HepG2 (cell line): ENCODE measurements around the gene BMP6.

Source experiments
- EP300 ChIP-seq, 3 experiments: sonication (generic) in 1 of 3; formaldehyde crosslinking in 1 of 3; IDR thresholded peaks; 2 replicates each; pipeline versions ENCODE4 v1.5.1 to v1.6.1; 2011 to 2020; ENCODE audit warnings: low read depth in 2 of 3, low read length in 2 of 3, borderline replicate concordance in 1 of 3, improper control_type of control experiment in 1 of 3, mild to moderate bottlenecking in 1 of 3, missing genetic modification reagents in 1 of 3, moderate library complexity in 1 of 3
- JUND ChIP-seq: sonication (generic); formaldehyde crosslinking; IDR thresholded peaks from 2 replicates; pipeline ENCODE4 v1.8.0; 2022; ENCODE audit warnings: mild to moderate bottlenecking, missing genetic modification reagents
- RXRA ChIP-seq: sonication (generic); formaldehyde crosslinking; IDR thresholded peaks from 2 replicates; pipeline ENCODE4 v1.5.1; 2020; ENCODE audit warnings: missing genetic modification reagents
- YEATS2 ChIP-seq: sonication (generic); formaldehyde crosslinking; IDR thresholded peaks from 2 replicates; pipeline ENCODE4 v1.4.0; 2020; ENCODE audit warnings: missing genetic modification reagents, borderline replicate concordance
- ZFX ChIP-seq: sonication (generic); formaldehyde crosslinking; IDR thresholded peaks from 2 replicates; pipeline ENCODE4 v1.4.0; 2020; ENCODE audit warnings: mild to moderate bottlenecking, low read depth, missing genetic modification reagents, moderate library complexity
- ZNF143 ChIP-seq: sonication (generic); formaldehyde crosslinking; IDR thresholded peaks from 2 replicates; pipeline ENCODE4 v1.4.0; 2020; ENCODE audit warnings: missing genetic modification reagents
- ZNF224 ChIP-seq: sonication (generic); formaldehyde crosslinking; IDR thresholded peaks from 2 replicates; pipeline ENCODE4 v1.5.0; 2020; ENCODE audit warnings: mild to moderate bottlenecking, missing genetic modification reagents
- ZNF230 ChIP-seq: sonication (generic); formaldehyde crosslinking; IDR thresholded peaks from 2 replicates; pipeline ENCODE4 v1.4.0; 2020; ENCODE audit warnings: mild to moderate bottlenecking, missing genetic modification reagents
- ZNF570 ChIP-seq: sonication (generic); formaldehyde crosslinking; IDR thresholded peaks from 2 replicates; pipeline ENCODE4 v1.4.0; 2020; ENCODE audit warnings: mild to moderate bottlenecking, missing genetic modification reagents, borderline replicate concordance
- TF ChIP-seq, protein P1 (sequence below): sonication (generic); formaldehyde crosslinking; IDR thresholded peaks from 2 replicates; pipeline ENCODE4 v1.8.1; 2022; ENCODE audit warnings: mild to moderate bottlenecking, missing genetic modification reagents
- TF ChIP-seq, protein P2 (sequence below): sonication (generic); formaldehyde crosslinking; IDR thresholded peaks from 2 replicates; pipeline ENCODE4 v1.5.0; 2020; ENCODE audit warnings: mild to moderate bottlenecking, missing genetic modification reagents, moderate library complexity
- TF ChIP-seq, protein P3 (sequence below): sonication (generic); formaldehyde crosslinking; IDR thresholded peaks from 2 replicates; pipeline ENCODE4 v1.5.0; 2020; ENCODE audit warnings: missing genetic modification reagents
- TF ChIP-seq, protein P4 (sequence below): sonication (generic); formaldehyde crosslinking; IDR thresholded peaks from 2 replicates; pipeline ENCODE4 v1.4.0; 2020; ENCODE audit warnings: missing genetic modification reagents
- TF ChIP-seq, protein P5 (sequence below): sonication (generic); formaldehyde crosslinking; IDR thresholded peaks from 2 replicates; pipeline ENCODE4 v1.4.0; 2020; ENCODE audit warnings: missing genetic modification reagents, mild to moderate bottlenecking, borderline replicate concordance

DNA sequence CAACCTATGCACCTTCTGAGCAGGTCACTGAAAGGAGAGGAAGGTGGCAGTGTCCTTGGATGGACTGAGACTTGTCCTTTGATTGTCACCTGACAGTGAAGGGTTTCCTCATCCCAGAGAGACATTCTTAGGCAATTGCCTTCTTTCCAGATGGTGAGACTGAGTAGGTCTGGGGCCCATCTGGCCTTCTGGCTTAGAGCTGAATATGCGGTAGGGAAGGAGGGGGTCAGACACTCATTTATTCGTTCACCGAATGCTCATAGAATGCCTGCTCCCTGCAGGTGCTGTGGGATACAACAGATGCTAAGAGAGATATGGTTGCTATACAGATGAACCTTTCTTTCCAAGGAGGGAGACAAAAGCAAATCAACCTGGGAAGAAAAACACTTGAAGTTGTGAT is 76.8 kb downstream of the BMP6 start:
- TF ChIP-seq ZNF143 (CRISPR knock-in tag), result no peak
- TF ChIP-seq, protein P1, sequence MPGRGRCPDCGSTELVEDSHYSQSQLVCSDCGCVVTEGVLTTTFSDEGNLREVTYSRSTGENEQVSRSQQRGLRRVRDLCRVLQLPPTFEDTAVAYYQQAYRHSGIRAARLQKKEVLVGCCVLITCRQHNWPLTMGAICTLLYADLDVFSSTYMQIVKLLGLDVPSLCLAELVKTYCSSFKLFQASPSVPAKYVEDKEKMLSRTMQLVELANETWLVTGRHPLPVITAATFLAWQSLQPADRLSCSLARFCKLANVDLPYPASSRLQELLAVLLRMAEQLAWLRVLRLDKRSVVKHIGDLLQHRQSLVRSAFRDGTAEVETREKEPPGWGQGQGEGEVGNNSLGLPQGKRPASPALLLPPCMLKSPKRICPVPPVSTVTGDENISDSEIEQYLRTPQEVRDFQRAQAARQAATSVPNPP (CRISPR knock-in tag), result no peak
- TF ChIP-seq, protein P2, sequence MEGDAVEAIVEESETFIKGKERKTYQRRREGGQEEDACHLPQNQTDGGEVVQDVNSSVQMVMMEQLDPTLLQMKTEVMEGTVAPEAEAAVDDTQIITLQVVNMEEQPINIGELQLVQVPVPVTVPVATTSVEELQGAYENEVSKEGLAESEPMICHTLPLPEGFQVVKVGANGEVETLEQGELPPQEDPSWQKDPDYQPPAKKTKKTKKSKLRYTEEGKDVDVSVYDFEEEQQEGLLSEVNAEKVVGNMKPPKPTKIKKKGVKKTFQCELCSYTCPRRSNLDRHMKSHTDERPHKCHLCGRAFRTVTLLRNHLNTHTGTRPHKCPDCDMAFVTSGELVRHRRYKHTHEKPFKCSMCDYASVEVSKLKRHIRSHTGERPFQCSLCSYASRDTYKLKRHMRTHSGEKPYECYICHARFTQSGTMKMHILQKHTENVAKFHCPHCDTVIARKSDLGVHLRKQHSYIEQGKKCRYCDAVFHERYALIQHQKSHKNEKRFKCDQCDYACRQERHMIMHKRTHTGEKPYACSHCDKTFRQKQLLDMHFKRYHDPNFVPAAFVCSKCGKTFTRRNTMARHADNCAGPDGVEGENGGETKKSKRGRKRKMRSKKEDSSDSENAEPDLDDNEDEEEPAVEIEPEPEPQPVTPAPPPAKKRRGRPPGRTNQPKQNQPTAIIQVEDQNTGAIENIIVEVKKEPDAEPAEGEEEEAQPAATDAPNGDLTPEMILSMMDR (CRISPR knock-in tag), result no peak
- TF ChIP-seq RXRA, result no peak
- TF ChIP-seq JUND (CRISPR knock-in tag), result no peak
- no peak for TF ChIP-seq EP300 (IDR thresholded peaks at IDR 0.05; ENCODE audit: low read depth in 2 of 2, low read length in 2 of 2)
- no peak for TF ChIP-seq EP300 (CRISPR knock-in tag; IDR thresholded peaks at IDR 0.05; ENCODE audit: borderline replicate concordance)
- TF ChIP-seq, protein P3, sequence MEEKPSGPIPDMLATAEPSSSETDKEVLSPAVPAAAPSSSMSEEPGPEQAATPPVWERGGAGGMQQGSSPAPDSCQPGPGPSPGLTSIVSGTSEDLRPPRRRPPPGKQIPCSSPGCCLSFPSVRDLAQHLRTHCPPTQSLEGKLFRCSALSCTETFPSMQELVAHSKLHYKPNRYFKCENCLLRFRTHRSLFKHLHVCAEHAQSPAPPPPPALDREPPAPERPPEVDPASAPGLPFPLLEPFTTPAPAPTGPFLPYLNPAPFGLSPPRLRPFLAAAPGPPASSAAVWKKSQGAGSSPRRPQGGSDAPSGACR (CRISPR knock-in tag), result no peak
- no peak for TF ChIP-seq ZNF570 (CRISPR knock-in tag)
- TF ChIP-seq, protein P4, sequence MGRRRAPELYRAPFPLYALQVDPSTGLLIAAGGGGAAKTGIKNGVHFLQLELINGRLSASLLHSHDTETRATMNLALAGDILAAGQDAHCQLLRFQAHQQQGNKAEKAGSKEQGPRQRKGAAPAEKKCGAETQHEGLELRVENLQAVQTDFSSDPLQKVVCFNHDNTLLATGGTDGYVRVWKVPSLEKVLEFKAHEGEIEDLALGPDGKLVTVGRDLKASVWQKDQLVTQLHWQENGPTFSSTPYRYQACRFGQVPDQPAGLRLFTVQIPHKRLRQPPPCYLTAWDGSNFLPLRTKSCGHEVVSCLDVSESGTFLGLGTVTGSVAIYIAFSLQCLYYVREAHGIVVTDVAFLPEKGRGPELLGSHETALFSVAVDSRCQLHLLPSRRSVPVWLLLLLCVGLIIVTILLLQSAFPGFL (CRISPR knock-in tag), result no peak
- TF ChIP-seq ZNF224, result no peak
- TF ChIP-seq ZFX (CRISPR knock-in tag), result no peak
- TF ChIP-seq ZNF230 (CRISPR knock-in tag), result no peak
- TF ChIP-seq YEATS2 (CRISPR knock-in tag), result no peak
- TF ChIP-seq, protein P5, sequence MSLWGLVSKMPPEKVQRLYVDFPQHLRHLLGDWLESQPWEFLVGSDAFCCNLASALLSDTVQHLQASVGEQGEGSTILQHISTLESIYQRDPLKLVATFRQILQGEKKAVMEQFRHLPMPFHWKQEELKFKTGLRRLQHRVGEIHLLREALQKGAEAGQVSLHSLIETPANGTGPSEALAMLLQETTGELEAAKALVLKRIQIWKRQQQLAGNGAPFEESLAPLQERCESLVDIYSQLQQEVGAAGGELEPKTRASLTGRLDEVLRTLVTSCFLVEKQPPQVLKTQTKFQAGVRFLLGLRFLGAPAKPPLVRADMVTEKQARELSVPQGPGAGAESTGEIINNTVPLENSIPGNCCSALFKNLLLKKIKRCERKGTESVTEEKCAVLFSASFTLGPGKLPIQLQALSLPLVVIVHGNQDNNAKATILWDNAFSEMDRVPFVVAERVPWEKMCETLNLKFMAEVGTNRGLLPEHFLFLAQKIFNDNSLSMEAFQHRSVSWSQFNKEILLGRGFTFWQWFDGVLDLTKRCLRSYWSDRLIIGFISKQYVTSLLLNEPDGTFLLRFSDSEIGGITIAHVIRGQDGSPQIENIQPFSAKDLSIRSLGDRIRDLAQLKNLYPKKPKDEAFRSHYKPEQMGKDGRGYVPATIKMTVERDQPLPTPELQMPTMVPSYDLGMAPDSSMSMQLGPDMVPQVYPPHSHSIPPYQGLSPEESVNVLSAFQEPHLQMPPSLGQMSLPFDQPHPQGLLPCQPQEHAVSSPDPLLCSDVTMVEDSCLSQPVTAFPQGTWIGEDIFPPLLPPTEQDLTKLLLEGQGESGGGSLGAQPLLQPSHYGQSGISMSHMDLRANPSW, result no peak
